GM18951 (cell line): ENCODE measurements around the gene NIN.

ENCODE experiments used
- POLR2A ChIP-seq: IDR thresholded peaks from 4 replicates; pipeline ENCODE4 v1.6.1; 2011; ENCODE audit warnings: mild to moderate bottlenecking; ENCODE audit not compliant: insufficient read length, insufficient read depth; ENCODE audit errors: extremely low read depth
- in situ Hi-C: fragments of 300-500 bp; cut with MboI; formaldehyde crosslinking; loops from one replicate; pipeline ENCODE4 v1.12.0; 2022; ENCODE audit warnings: low sequenced_read_pairs, mixed read lengths, inconsistent platforms; ENCODE audit not compliant: unreplicated experiment

The NIN gene

DNA sequence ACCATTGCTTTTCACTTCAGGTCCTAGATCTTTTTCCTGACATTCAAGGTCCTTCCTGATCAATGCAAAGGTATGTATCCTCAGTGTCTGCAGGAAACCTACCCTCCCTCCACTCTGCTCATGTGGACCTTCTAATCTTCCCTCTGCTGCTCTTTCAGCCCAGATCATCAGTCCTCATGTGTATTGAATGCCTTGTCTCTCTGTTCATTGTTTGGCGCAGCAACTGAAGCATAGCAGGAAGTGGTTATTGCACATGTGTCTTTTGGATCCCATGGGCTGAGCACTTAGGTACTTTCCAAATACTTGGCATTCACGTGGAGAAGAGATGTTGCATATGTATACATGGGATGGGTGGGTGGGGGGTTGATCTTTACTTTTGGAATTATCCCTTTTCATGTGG is 4.3 kb upstream of the NIN start:
- in situ Hi-C loops: no loop called here
- no peak for TF ChIP-seq POLR2A

GRCh38 chr14:50834802-50835276 is 3.9 kb upstream of the NIN start:
- TF ChIP-seq POLR2A: peak; percentile 11
- in situ Hi-C loops: no loop called here

GRCh38 chr14:50832935-50833630 is 2.1 kb upstream of the NIN start:
- TF ChIP-seq POLR2A: no peak
- in situ Hi-C loops: no loop called here

DNA sequence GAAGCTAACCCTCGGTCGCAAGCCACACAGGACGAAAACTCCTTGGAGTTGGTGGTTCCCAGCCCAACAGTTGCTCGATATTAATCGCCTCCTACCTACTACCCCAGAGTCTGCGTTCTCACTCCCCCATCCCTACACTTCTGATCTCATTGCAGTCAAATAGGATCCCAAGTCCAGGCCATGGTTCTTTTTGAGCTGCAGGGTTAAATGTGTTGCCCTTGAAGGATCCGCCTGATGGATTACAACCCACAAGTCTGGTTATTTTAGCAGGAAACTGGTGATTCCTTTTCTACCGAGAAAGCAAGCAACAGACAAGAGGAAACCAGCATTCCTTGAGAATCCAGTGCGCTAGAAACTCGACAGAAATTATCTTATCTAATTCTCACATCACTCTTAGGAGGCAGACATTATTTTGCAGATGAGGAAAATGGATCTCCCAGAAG is 785 bp upstream of the NIN start:
- in situ Hi-C loops: no loop called here

DNA sequence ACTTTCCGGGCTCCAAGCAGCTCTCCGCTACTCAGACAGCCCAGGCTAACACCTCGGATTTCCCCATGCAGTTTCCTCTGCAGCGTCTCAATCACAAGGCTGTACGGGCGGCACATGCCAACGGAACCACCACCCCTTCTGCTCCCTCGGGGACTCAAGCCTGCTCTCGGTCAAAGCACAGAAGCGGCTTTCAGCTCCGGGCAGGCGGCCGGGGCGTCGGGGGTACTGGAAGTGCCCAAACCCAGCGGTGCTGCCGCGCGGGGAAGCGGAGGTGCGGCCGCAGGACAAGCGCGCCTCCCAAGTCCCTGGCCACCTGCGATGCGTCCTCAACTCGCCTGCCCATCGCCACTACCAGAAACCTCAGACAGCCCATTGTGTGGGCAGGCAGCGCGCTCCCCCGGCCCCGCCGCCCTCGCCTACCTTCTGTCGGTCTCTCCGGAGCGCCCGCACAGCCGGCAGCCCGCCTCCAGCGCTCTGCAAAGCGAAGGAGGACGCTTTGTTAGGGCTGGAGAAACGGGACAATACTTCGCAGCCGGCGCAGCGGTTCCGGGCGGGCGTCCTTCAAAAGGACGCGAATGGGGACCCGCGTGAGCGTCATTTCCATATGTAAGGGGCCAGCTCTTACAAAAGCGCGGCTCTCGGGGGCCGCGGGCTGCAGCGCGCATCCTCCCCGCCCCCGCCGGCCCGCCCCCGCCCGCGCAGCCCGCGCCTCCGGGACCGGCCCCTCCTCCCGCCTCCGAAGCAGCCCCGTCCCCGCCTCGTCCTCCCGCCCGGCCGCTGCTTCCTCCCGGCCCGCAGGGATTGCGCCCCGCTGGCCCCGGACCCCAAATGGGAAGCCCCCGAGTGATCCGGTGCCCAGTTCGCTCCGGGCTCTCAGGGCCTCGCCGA is 674 bp downstream of the NIN start:
- in situ Hi-C loops: no loop called here
- TF ChIP-seq POLR2A: no peak

More for the DNA sequence above, 785 bp upstream of the NIN start:
- TF ChIP-seq POLR2A: no peak

DNA sequence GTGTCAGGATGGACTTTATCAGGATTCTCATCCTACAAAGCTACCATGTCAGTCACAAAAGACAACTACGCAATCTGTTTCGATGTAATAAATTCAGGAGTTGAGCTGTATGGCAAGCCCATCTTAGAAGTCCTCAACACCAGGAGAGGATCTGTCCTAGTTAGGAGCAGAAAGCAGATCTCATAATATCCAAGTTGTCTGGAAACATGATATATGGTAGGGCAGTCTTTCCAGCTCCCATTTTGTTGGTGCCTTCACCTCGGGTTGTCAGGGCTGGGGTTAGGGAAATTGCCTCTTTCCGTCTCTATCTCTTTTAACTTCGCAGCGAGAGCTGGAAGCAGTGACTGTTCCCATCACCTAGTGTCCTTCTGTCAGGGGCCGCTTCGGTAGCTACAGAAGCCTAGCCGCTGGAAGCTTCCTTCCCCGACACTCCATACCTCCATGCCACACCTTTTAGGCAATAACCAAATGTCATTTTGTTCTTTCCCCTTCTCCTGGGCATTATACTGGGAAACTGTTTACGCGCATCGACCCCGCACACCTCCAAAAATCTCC is 1.4 kb downstream of the NIN start:
- in situ Hi-C loops: no loop called here
- TF ChIP-seq POLR2A: no peak

DNA sequence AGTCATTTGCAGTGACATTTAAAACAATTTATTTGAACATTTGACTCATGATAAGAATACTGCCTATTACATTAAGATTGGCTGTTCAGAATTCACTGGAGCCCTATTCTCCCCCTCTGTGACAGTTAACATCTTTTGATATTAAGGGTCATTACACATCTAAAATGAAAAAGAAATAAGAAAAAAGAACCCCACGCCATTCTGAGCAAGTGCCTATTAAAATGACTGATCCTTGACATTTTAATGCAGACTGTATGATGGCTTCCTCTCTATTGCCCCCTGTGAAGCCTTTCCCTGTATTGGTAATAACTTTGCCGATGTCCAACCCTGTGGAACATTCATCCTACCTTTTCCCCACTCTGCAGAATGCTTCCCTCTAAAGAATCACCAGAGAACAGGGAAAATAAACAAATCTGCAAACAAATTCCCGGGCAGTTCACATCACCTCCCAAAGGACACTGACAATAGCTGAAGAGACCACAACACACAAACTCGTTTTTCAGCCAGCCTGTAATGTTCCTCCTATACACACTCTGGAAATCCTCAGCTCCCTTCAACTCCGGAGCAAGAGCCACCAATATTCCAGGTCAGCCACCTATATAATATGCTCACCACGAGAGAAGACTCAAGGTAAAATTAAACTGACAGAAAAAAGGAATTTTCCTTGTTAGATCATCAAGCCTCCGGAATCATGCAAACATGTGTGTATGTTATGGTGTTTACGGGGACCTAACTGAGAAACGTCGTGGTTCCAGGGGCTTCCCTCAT is 2.1 kb downstream of the NIN start:
- TF ChIP-seq POLR2A: no peak
- in situ Hi-C loops: no loop called here

GRCh38 chr14:50826681-50827080 is 4.3 kb downstream of the NIN start:
- in situ Hi-C loops: no loop called here
- TF ChIP-seq POLR2A: no peak

GRCh38 chr14:50825307-50825706 is 5.7 kb downstream of the NIN start:
- in situ Hi-C loops: no loop called here

GRCh38 chr14:50823762-50824636 is 7.0 kb downstream of the NIN start:
- in situ Hi-C loops: no loop called here
- TF ChIP-seq POLR2A: peak; percentile 42

More at GRCh38 chr14:50825307-50825706, 5.7 kb downstream of the NIN start:
- no peak for TF ChIP-seq POLR2A

DNA sequence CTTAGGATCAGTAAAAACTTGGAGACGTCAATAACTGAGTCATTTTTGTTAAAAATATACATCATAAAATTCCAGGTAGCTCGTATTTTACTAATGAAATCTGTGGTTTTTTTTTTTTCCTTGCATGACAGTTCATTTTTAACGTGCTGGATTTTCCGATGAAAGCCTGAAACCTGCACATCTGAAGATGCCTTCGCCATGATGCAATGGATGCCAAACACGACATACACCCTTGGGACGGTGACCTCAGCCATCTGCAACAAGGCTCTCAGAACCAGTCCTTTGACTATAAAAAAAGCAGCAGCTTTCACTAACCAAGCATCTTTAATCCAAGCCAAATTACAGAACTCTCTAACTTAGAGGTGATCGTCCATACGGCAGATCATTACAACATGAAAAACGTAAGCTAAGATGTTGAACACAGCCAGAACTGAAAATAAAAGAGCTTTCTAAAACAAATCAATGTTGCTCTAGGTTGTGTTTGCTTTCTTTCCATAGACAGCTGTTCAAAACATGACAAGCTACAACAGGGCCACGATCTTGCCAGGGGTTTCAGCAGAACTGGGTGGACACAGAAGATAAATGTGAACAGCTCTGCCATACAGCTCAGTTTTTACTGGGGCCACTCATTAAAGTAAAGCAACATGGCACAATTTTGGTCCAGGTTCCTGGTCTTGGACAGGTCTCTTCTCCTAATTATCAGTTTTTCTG is 7.8 kb downstream of the NIN start:
- TF ChIP-seq POLR2A: no peak
- in situ Hi-C loops: no loop called here
